IMR-90 (cell line): ENCODE measurements around the gene TACC2. TPM values are rescaled to one million over a fixed set of nuclear protein-coding genes. Genes with fewer than 3 reads are reported as not detected.
A peak's percentile ranks its signal among the peaks of the same experiment; 100 is the strongest.

Experiments used
- ATAC-seq: fragments of 200-7000 bp; cut with Tn5 transposase; 2 replicates; pipeline ENCODE4 v1.9.1; 2020; ENCODE audit warnings: low read depth, mild to moderate bottlenecking, moderate library complexity
- BruUV-seq: library from RNA; stranded (reverse); fragments of 400-500 nt; replicated peaks from 2 replicates; lab custom pipeline; 2021; lab: Mats Ljungman, UMichigan
- CTCF ChIA-PET: fragments of 300-600 bp; formaldehyde crosslinking; extraction: SDS; loops from one replicate; lab custom pipeline; 2021; ENCODE audit warnings: antibody characterized with exemption; lab: Yijun Ruan, JAX
- POLR2A ChIA-PET: fragments of 300-600 bp; sonication (Branson Sonifier 250); formaldehyde crosslinking; loops from one replicate; lab custom pipeline; 2022; ENCODE audit warnings: antibody characterized with exemption; ENCODE audit not compliant: unreplicated experiment; lab: Charles Lee
- DNase-seq: peaks from one replicate; pipeline ENCODE4 v3.0.0; 2013
- H2AFZ ChIP-seq: replicated peaks from 2 replicates; pipeline ENCODE3; 2013; ENCODE audit warnings: low read length, mild to moderate bottlenecking; ENCODE audit not compliant: poor library complexity
- H2AK5ac ChIP-seq: 2 replicates; pipeline ENCODE4 v1.6.1; 2013; ENCODE audit warnings: low read depth, low read length, inconsistent platforms
- H2AK9ac ChIP-seq: replicated peaks from 2 replicates; pipeline ENCODE3; 2013; ENCODE audit warnings: mild to moderate bottlenecking, low read depth, low read length, moderate library complexity; ENCODE audit not compliant: poor library complexity
- H2BK120ac ChIP-seq: 2 replicates; pipeline ENCODE4 v1.6.1; 2013; ENCODE audit warnings: low read depth, low read length, inconsistent platforms
- H2BK15ac ChIP-seq: 3 replicates; pipeline ENCODE4 v1.6.1; 2013; ENCODE audit warnings: low read depth, low read length, inconsistent platforms
- H2BK20ac ChIP-seq: 2 replicates; pipeline ENCODE4 v1.6.1; 2013; ENCODE audit warnings: low read depth, mild to moderate bottlenecking, inconsistent platforms, low read length, moderate library complexity
- H2BK5ac ChIP-seq: 2 replicates; pipeline ENCODE4 v1.6.1; 2013; ENCODE audit warnings: mild to moderate bottlenecking, low read depth, low read length, inconsistent platforms; ENCODE audit not compliant: poor library complexity, severe bottlenecking
- H3K14ac ChIP-seq: replicated peaks from 2 replicates; pipeline ENCODE4 v1.6.1; 2013; ENCODE audit warnings: low read depth, low read length, inconsistent platforms
- H3K18ac ChIP-seq: 2 replicates; pipeline ENCODE4 v1.6.1; 2013; ENCODE audit warnings: low read depth, low read length, control low read depth
- H3K23ac ChIP-seq: 2 replicates; pipeline ENCODE4 v1.6.1; 2013; ENCODE audit warnings: low read depth, low read length, inconsistent platforms
- H3K27ac ChIP-seq: 2 replicates; pipeline ENCODE4 v1.5.1; 2013; ENCODE audit warnings: mild to moderate bottlenecking, control low read depth, low read length; ENCODE audit not compliant: insufficient read depth
- H3K27me3 ChIP-seq: 2 replicates; pipeline ENCODE4 v1.6.1; 2013; ENCODE audit warnings: low read length; ENCODE audit not compliant: control insufficient read depth, insufficient read depth
- H3K36me3 ChIP-seq: 2 replicates; pipeline ENCODE4 v1.6.1; 2013; ENCODE audit warnings: low read length, mixed read lengths; ENCODE audit not compliant: control insufficient read depth, insufficient read depth
- H3K4ac ChIP-seq: 2 replicates; pipeline ENCODE4 v1.6.1; 2013; ENCODE audit warnings: low read depth, low read length, inconsistent platforms
- H3K4me1 ChIP-seq: 2 replicates; pipeline ENCODE4 v1.6.1; 2013; ENCODE audit warnings: low read length, mixed read lengths; ENCODE audit not compliant: control insufficient read depth, insufficient read depth
- H3K4me2 ChIP-seq: 2 replicates; pipeline ENCODE4 v1.6.1; 2013; ENCODE audit warnings: low read depth, mild to moderate bottlenecking, control low read depth, low read length, moderate library complexity
- H3K4me3 ChIP-seq: 2 replicates; pipeline ENCODE4 v1.5.1; 2013; ENCODE audit warnings: low read depth, mild to moderate bottlenecking, control low read depth, low read length, moderate library complexity; ENCODE audit not compliant: insufficient read depth
- H3K56ac ChIP-seq: 2 replicates; pipeline ENCODE4 v1.6.1; 2013; ENCODE audit warnings: low read length, inconsistent platforms; ENCODE audit not compliant: insufficient read depth; ENCODE audit errors: extremely low read depth
- H3K79me1 ChIP-seq, 2 experiments: 2 replicates each; pipeline ENCODE4 v1.6.1; 2013; ENCODE audit warnings: low read length in 2 of 2, inconsistent platforms in 1 of 2, low read depth in 1 of 2
- H3K9ac ChIP-seq: 2 replicates; pipeline ENCODE4 v1.6.1; 2013; ENCODE audit warnings: low read depth, low read length, control low read depth
- H3K9me1 ChIP-seq: 2 replicates; pipeline ENCODE4 v1.6.1; 2013; ENCODE audit warnings: low read length, inconsistent platforms; ENCODE audit not compliant: insufficient read depth
- H3K9me3 ChIP-seq: 2 replicates; pipeline ENCODE4 v1.6.1; 2013; ENCODE audit warnings: low read length; ENCODE audit not compliant: control insufficient read depth, insufficient read depth
- H4K20me1 ChIP-seq: 2 replicates; pipeline ENCODE4 v1.6.1; 2013; ENCODE audit warnings: low read length, inconsistent platforms; ENCODE audit not compliant: insufficient read depth
- H4K5ac ChIP-seq: 2 replicates; pipeline ENCODE4 v1.6.1; 2013; ENCODE audit warnings: mild to moderate bottlenecking, low read depth, low read length, control low read depth
- H4K8ac ChIP-seq, 2 experiments: 2 replicates each; pipeline ENCODE4 v1.6.1; 2013; ENCODE audit warnings: low read depth in 2 of 2, low read length in 2 of 2, control low read depth in 1 of 2, inconsistent platforms in 1 of 2
- H4K91ac ChIP-seq: 2 replicates; pipeline ENCODE4 v1.6.1; 2013; ENCODE audit warnings: low read depth, low read length, inconsistent platforms; ENCODE audit not compliant: insufficient read depth
- BHLHE40 ChIP-seq: fragments of 150-350 bp; IDR thresholded peaks from 2 replicates; pipeline ENCODE4 v1.6.1; 2016; ENCODE audit warnings: mild to moderate bottlenecking, low read depth, low read length
- CEBPB ChIP-seq: IDR thresholded peaks from 2 replicates; pipeline ENCODE4 v1.6.1; 2012; ENCODE audit warnings: low read depth, low read length, improper control_type of control experiment
- FOS ChIP-seq: fragments of 150-350 bp; IDR thresholded peaks from 2 replicates; pipeline ENCODE4 v1.6.1; 2016; ENCODE audit warnings: low read depth, low read length
- MAZ ChIP-seq: IDR thresholded peaks from 2 replicates; pipeline ENCODE4 v1.6.1; 2012; ENCODE audit warnings: low read depth, mild to moderate bottlenecking, low read length, improper control_type of control experiment, moderate library complexity, borderline replicate concordance
- MXI1 ChIP-seq: IDR thresholded peaks from 2 replicates; pipeline ENCODE4 v1.6.1; 2012; ENCODE audit warnings: low read depth, mild to moderate bottlenecking, low read length, moderate library complexity, borderline replicate concordance
- NFE2L2 ChIP-seq: fragments of 150-350 bp; IDR thresholded peaks from 2 replicates; pipeline ENCODE4 v1.6.1; 2016; ENCODE audit warnings: low read depth, mild to moderate bottlenecking, low read length
- RAD21 ChIP-seq: IDR thresholded peaks from 2 replicates; pipeline ENCODE4 v1.6.1; 2012; ENCODE audit warnings: low read length, improper control_type of control experiment
- SMC3 ChIP-seq: fragments of 150-350 bp; IDR thresholded peaks from 2 replicates; pipeline ENCODE4 v1.6.1; 2016; ENCODE audit warnings: low read depth, mild to moderate bottlenecking, antibody characterized with exemption, low read length, moderate library complexity
- WGBS, 2 experiments: methylation state at CpG; one replicate each; pipeline versions ENCODE4 v1.1.5 to v1.1.7; 2013; ENCODE audit warnings: missing lambda C conversion rate in 2 of 2; ENCODE audit not compliant: insufficient read length in 1 of 2; ENCODE audit errors: extremely low coverage in 2 of 2; 5-methylcytosine and 5-hydroxymethylcytosine counted together
- dilution Hi-C: fragments of 300-500 bp; cut with HindIII; formaldehyde crosslinking; loops from one replicate; pipeline ENCODE4 v1.14.3; 2018; ENCODE audit warnings: low sequenced_read_pairs; ENCODE audit not compliant: unreplicated experiment
- in situ Hi-C: fragments of 300-500 bp; cut with MboI; formaldehyde crosslinking; loops from 3 replicates; pipeline ENCODE4 v1.14.3; 2019; ENCODE audit warnings: low sequenced_read_pairs, inconsistent platforms, mixed read lengths
- intact Hi-C: fragments of 100-400 bp; cut with micrococcal nuclease; formaldehyde crosslinking; loops from 2 replicates; pipeline ENCODE4 v1.10.0; 2022
- polyA plus RNA-seq, 3 experiments: library from polyadenylated mRNA; depleted of rRNA; stranded (reverse); fragments of >200 nt; gene quantifications; 2 replicates each; pipeline ENCODE4 v1.2.3, GENCODE V29; 2012; ENCODE audit warnings: low replicate concordance in 1 of 3
- total RNA-seq: library from RNA; depleted of rRNA; stranded (reverse); fragments of >200 nt; gene quantifications from 2 replicates; pipeline ENCODE4 v1.2.3, GENCODE V29; 2012
- TF ChIP-seq, protein P1 (sequence below): conservative IDR thresholded peaks from 2 replicates; pipeline ENCODE4 v1.5.1; 2012; ENCODE audit warnings: mild to moderate bottlenecking, low read depth, low read length, improper control_type of control experiment
- TF ChIP-seq, protein P2 (sequence below): fragments of 150-350 bp; IDR thresholded peaks from 2 replicates; pipeline ENCODE4 v1.6.1; 2017; ENCODE audit warnings: mild to moderate bottlenecking, antibody characterized with exemption, low read length, low read depth
- TF ChIP-seq, protein P3 (sequence below): fragments of 150-350 bp; IDR thresholded peaks from 2 replicates; pipeline ENCODE4 v1.6.1; 2016; ENCODE audit warnings: low read depth, mild to moderate bottlenecking, low read length, moderate library complexity, borderline replicate concordance

Gene TACC2
- total and polyA plus RNA-seq, 2 of the 4 experiments (the other 2 are of a cell fraction) = 2.9 to 15.4 TPM

DNA sequence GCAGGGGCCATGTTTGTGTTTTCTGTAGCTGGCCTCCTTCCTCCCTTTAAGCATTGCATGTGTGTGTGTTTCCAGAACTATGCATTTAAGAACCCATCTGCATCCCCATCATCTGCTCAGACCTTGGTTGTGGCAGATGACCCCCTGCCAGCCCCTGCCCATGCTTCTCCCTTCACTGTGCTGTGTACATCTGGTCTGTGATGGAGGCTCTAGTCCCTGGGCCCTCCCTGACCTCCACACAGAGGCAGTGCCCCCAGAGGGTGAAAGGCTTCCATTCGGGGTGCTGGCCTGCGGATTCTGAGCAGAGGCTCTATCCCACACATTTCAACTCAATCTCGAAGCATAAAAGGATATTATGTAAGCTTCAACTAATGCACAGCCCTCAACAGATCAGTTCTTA lies 89.4 kb downstream of the TACC2 start:
- Histone ChIP-seq H3K23ac (no peak overlapping the region), H4K91ac (no peak overlapping the region), H3K4ac (no peak overlapping the region), H4K5ac (no peak overlapping the region), H2AFZ (peak overlapping the region; percentile 14), H2AK9ac (peak overlapping the region; percentile 5), H2BK5ac (no peak overlapping the region), H3K14ac (no peak overlapping the region), H3K9ac (no peak overlapping the region), H2BK20ac (no peak overlapping the region), H3K18ac (no peak overlapping the region), H3K79me1 (no peaks in the 10 kb centered on the region), H3K4me2 (no peak overlapping the region), H2BK15ac (no peak overlapping the region), H4K8ac (no peak overlapping the region), H3K36me3 (no peaks in the 10 kb centered on the region), H2AK5ac (no peak overlapping the region), H3K4me3 (no peak overlapping the region), H3K9me3 (no peaks in the 10 kb centered on the region), H3K27ac (no peak overlapping the region), H2BK120ac (no peak overlapping the region), H3K27me3 (peaks cover 11% of the 10 kb centered on the region), H4K20me1 (no peaks in the 10 kb centered on the region), H3K4me1 (no peaks in the 10 kb centered on the region), H3K56ac (no peak overlapping the region), H3K9me1 (no peaks in the 10 kb centered on the region)
- ChIA-PET CTCF (interaction anchor here (1.0 kb wide), 1 partner anchor 9 kb away, joined by 4 read pairs; no protein-coding TSS in a partner anchor), POLR2A (no interaction called here)
- DNase-seq (no peak), ATAC-seq (no peak)
- WGBS, 2 experiments = no CpG with 5 or more reads among the region's 3 CpGs
- BruUV-seq = no TSS peak
- in situ Hi-C loops = no loop called here
- dilution Hi-C loops = no loop called here
- intact Hi-C loops = no loop called here
- TF ChIP-seq MAZ (no peak), BHLHE40 (no peak), FOS (no peak), CEBPB (no peak), RAD21 (no peak), SMC3 (no peak), MXI1 (no peak), NFE2L2 (no peak)
- TF ChIP-seq, protein P1, sequence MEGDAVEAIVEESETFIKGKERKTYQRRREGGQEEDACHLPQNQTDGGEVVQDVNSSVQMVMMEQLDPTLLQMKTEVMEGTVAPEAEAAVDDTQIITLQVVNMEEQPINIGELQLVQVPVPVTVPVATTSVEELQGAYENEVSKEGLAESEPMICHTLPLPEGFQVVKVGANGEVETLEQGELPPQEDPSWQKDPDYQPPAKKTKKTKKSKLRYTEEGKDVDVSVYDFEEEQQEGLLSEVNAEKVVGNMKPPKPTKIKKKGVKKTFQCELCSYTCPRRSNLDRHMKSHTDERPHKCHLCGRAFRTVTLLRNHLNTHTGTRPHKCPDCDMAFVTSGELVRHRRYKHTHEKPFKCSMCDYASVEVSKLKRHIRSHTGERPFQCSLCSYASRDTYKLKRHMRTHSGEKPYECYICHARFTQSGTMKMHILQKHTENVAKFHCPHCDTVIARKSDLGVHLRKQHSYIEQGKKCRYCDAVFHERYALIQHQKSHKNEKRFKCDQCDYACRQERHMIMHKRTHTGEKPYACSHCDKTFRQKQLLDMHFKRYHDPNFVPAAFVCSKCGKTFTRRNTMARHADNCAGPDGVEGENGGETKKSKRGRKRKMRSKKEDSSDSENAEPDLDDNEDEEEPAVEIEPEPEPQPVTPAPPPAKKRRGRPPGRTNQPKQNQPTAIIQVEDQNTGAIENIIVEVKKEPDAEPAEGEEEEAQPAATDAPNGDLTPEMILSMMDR = no peak
- TF ChIP-seq, protein P2, sequence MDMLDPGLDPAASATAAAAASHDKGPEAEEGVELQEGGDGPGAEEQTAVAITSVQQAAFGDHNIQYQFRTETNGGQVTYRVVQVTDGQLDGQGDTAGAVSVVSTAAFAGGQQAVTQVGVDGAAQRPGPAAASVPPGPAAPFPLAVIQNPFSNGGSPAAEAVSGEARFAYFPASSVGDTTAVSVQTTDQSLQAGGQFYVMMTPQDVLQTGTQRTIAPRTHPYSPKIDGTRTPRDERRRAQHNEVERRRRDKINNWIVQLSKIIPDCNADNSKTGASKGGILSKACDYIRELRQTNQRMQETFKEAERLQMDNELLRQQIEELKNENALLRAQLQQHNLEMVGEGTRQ = no peak
- TF ChIP-seq, protein P3, sequence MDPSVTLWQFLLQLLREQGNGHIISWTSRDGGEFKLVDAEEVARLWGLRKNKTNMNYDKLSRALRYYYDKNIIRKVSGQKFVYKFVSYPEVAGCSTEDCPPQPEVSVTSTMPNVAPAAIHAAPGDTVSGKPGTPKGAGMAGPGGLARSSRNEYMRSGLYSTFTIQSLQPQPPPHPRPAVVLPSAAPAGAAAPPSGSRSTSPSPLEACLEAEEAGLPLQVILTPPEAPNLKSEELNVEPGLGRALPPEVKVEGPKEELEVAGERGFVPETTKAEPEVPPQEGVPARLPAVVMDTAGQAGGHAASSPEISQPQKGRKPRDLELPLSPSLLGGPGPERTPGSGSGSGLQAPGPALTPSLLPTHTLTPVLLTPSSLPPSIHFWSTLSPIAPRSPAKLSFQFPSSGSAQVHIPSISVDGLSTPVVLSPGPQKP = no peak
